GOT3 (cell line): ENCODE measurements around the gene RBFOX2.
"Not testable (repeated sequence)": the region's sequence is repeated elsewhere in the genome, so short reads cannot be mapped to it uniquely, and the experiment has no call there.

ENCODE experiments used
- DNase-seq: peaks from one replicate; lab custom pipeline; 2025; ENCODE audit warnings: mixed read lengths; lab: John Stamatoyannopoulos, UW

The RBFOX2 gene

DNA sequence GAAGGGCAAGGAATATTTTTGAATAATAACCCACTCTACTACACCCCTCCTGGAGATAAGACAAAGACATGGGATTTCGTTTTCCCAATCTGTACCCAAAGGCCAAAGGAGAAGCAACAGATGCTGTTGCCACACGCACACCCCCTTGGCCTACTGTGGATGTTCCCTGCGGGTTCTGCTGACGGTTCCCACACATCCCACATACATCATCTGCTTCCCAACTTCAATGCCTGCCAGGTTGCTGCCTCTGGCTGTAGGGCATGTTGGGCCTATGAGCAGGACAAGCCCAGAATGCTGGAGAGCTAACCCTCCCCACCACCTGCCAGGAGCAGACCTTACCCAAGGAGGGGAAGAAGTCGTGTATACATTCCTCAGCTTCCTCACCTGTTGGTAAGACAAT, 13.6 kb upstream of the RBFOX2 start:
- DNase-seq: no peak

DNA sequence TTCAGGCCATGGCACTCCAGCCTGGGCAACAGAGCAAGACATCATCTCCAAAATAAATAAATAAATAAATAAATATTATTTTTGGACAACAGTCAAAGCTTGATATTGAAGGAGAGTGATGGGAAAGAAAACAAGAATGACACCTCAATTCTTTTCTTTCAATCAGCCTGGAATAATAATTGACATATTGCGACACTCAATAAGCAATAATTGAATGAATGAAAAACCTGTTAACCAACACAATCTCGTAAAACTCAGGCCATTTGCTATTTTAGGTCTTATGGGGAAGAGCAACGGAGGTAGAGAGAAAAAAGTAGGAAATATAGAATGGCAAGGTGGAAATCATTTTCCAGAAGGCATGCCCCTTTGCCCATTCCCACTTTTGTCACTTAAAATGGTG, 10.5 kb upstream of the RBFOX2 start:
- no peak for DNase-seq

DNA sequence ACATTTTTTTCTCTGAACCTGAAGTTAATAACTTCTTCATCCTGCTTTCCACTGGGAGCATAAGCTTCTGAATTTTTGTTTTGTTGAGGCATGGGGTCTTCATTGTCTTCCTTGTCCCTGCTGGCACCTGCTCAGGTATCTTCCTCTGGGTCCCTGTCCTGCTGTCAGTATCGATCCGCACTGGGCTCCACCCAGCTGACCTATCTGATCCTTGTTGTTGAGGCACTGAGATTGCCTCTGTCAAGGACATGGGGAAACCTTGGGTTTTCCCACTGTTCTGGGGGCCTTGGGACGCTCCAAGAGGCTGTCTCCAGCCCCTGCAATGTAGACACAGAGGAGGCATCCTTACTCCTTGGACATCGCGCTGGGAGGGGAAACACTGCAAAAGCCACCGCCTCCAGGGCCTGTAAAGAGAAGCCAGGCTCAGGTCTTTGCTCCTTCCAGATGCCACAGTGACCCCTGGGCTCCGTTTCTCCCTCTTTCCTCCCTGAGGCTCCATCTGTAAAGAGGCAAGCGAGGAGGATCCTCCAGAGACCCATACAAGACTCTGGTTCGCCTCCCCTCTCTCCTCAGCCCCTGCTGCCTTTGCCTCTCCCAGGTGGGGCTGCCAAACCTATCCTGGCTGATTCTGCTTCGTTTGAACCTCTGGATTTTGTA, 8.6 kb upstream of the RBFOX2 start:
- no peak for DNase-seq

- DNase-seq: no peak
These were observed 7.6 kb upstream of the RBFOX2 start for GRCh38 chr22:36036167-36036624.

DNA sequence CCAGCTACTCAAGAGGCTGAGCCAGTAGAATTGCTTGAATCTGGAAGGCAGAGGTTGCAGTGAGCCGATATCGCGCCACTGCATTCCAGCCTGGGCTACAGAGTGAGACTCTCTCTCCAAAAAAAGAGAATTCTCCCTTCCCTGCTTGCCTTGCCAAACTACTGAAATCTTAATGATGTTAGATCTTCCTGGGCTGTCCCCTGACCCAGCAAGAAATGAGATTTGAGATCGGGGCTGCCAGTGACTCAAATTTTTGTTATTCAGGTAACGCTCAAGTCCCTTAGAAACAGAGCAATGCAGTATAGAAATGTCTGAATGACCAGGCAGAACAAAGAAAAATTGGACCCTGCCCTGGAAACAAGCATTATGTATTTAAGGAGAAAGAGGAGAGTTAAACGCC, 4.0 kb upstream of the RBFOX2 start:
- no peak for DNase-seq

DNA sequence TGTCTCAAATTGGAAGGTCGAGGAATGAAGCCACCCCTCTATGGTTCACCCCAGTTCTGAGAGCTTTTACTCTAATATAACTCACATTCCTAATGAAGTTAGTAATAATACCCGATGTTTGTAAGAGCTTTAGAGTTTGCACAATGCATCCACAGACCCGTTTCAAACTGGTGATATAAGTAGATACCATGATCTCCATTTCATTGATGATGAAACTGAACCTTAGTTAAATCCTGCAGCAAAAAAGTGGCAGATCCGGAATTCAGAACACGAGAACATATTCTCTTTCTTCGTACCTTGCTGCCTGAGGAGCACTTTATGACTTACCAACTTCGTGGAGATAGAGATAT, 757 bp upstream of the RBFOX2 start:
- DNase-seq: no peak

DNA sequence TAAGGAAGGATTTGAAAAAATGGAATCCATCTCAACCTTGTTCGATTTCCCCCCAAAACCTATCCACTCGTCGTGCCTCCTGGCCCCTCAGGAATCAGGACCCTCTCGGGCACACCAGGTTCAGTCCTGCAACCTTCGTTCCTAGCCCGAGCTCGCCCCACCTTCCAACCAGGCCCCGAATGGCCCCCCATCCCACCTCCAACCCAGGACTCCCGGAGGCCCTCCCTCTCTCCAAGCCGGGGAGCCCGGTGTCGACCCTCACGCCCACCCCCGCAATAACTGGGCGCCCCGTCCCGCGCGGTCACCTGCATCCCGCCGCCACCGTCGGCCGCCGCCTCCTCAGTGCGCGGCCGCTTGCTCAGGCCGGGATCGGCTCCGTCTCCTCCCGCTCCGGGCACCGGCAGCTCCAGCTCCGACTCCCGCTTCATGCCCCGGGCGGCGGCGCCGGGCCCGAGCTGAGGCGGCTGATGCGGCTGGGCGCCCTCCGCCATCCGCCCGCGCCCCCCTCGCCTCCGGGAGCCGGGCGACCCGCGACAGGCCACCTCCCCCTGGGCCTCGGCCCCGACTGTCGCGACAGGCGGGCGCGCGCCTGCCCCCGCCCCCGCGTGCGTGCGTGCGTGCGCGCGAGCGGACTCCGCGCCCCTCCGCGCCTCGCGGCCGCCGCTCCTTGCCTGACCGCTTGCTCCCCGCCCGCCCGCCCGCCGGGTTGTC, 534 bp downstream of the RBFOX2 start:
- DNase-seq: no peak

- no peak for DNase-seq
These were observed 1.1 kb downstream of the RBFOX2 start for GRCh38 chr22:36027579-36027934.

GRCh38 chr22:36026741-36027140, 1.9 kb downstream of the RBFOX2 start:
- no peak for DNase-seq

DNA sequence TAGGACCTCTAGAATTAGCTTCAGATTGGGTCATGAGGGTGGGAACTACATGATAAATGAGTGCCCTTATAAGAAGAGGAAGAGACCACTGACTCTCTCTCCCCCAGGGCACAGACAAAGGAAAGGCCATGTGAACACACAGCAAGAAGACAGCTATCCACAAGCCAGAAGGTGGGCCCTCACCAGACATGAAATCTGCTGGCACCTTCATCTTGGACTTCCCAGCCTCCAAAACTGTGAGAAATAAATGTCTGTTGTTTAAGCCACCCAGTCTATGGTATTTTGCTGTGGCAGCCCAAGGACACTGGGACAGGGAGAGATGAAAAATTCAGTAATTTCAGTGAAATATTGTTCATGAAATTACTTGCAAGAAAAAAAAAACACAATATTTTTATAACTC, 5.9 kb downstream of the RBFOX2 start:
- DNase-seq: no peak

DNA sequence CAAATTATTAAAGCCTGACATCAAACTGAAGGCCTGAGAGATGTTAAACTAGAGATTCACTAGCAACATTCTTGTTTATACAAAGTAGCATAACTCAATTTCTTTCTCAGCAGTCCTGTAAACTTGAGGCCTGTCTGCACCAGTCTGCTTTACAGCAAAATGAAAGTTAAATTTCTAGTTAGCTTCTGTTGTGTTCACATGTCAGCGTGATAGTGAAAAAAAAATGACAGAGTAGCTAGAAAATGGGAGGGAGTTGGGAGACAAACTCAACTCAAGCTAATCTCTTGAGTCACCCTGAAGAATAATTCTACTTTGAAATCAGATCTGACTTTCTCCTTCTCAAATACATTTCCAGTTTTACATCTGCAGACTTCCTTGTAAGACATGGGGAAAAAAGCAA, 6.5 kb downstream of the RBFOX2 start:
- no peak for DNase-seq

- no peak for DNase-seq
These were observed 6.9 kb downstream of the RBFOX2 start for GRCh38 chr22:36021606-36022153.

DNA sequence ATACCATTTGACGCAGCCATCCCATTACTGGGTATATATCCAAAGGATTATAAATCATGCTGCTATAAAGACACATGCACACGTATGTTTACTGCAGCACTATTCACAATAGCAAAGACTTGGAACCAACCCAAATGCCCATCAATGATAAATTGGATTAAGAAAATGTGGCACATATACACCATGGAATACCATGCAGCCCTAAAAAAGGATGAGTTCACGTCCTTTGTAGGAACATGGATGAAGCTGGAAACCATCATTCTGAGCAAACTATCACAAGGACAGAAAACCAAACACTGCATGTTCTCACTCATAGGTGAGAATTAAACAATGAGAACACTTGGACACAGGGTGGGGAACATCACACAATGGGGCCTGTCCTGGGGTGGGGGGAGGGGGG, 7.8 kb downstream of the RBFOX2 start:
- not testable (repeated sequence) for DNase-seq

- DNase-seq: no peak
These were observed 11.0 kb downstream of the RBFOX2 start for GRCh38 chr22:36017651-36018091.

GRCh38 chr22:36016684-36017083, 11.9 kb downstream of the RBFOX2 start:
- DNase-seq: no peak

GRCh38 chr22:36015811-36016529, 12.7 kb downstream of the RBFOX2 start:
- DNase-seq: no peak

DNA sequence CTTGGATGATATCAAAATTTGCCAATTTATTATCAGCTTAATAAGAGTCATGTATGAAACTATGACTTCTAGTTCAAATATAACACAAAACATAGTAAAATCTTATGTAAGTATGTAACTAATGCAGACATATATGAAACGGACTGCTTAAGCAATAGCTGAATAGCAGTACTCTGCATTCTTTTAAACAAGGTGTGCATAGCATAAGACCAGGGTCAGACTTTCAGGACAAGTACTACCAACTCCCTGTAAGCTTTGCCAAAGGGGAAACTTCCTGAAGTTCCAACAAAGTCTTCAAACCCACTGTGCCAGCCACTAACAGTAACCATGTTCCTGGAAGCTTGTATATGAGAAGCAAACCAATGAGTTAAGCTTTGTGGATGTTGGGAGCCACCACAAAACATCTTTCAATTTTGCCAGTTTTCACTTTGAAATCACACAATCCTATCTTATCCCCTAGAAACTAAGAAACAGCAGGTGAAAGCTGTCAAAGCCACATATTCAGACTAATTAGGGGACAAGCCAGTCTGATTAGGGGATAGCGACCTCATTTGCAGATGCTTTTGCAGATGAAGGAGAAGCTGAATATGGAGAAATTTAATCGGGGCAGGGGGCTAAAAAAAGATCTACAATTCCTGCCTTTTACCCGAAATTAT, 13.3 kb downstream of the RBFOX2 start:
- DNase-seq: no peak

- no peak for DNase-seq
These were observed 14.0 kb downstream of the RBFOX2 start for GRCh38 chr22:36014546-36015074.

DNA sequence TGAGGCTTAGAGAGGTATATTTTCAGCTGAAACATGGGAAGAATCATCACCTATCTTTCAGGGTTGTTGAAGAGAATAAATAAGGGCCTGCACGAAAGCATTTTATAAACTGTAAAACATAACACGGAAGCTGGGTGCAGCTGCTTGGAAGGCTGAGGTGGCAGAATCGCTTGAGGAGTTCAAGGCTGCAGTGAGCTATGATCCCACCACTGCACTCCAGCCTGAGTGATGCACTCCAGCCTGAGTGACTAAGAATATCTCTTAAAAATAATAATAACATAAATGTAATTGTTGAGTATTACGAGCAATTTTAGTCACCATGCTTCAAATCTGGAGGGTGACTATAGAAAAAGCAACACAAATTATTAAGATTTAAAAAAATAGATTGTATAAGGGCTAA, 16.3 kb downstream of the RBFOX2 start:
- no peak for DNase-seq

DNA sequence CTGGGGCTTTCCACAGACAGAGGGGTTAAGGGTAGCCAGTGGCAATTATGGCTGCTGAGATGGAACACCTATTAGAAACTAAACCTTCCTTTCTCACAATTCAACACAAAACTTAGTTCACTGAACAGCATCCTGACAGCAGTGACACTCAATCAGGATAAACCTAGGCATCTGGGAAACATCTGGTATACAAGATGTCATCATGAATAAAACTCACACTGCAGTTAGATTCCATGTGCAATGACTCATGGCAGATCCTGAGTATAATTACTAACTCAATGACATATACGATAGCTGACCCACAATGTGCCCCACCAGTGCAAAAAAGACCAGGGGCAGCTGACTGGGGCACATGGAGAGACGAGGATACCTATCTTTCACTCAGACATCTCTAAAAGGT, 17.7 kb downstream of the RBFOX2 start:
- DNase-seq: no peak

DNA sequence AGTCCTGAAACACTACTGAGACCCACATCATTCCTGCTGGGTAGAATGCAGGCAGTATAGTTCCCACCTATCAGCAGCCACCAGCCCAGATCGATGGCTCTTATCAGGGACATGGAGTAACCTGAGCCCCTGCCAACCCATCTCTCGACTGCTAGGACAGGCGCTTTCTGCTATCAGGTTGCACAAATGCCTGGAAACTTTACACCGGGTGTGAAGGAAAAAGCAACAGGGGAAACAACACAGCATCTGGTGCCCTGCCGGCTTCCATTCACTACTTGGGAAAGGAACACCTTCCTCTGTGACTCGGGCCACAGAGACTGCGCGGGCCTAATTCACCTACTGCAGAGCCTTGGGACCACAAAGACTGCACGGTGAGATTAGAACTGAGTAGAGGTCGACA, 18.5 kb downstream of the RBFOX2 start:
- no peak for DNase-seq

DNA sequence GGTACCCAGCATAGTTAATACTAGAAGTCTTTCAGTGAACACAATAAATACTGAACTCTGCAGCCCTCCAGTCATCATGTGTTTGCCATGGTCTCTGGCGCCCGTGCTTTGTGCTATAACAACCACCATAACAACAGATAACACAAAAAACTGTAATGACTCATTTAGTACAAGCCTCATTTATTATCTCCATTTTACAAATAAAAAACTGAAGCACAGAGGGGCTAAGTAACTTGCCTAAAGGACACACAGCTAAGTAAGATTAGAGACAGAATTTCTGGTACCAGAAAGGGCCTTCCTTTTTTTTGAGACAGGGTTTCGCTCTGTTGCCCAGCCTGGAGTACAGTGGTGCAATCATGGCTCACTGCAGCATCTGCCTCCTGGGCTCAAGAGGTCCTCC, 19.5 kb downstream of the RBFOX2 start:
- DNase-seq: no peak
